ENCODE measurements around the gene CDC42EP5.
"Not testable (repeated sequence)": the region's sequence is repeated elsewhere in the genome, so short reads cannot be mapped to it uniquely, and the experiment has no call there.

Gene CDC42EP5

GRCh38 chr19:54473071-54473891 lies at the start of gene CDC42EP5:
TSS of gene CDC42EP5 (minus strand) at chr19:54473296. CDS start at chr19:54465547, 7,749 bp downstream.
- DNase-seq: no peak

GRCh38 chr19:54521860-54522513 lies 48.9 kb upstream of the CDC42EP5 start:
- no peak for DNase-seq

- DNase-seq: no peak
Measured at GRCh38 chr19:54521022-54521859, 48.1 kb upstream of the CDC42EP5 start.

DNA sequence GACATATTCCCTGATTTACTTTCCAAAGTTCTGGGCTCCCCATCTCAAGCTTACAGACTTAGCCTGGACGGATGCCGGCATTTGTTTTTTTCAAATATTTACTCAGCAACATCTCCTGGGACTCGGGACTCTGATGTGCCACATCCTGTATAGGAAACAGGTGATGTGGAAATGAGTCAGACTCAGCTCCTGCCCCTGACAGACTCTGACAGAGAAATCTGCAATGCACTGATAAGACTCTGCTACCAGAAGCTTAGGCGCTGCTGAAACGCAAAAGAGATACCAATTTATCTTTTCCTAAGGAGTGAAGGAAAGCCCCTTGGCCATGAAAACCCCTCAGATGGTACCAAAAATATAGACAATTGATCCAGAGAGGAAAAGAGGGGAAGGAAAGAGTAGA lies 45.7 kb upstream of the CDC42EP5 start:
- no peak for DNase-seq

DNA sequence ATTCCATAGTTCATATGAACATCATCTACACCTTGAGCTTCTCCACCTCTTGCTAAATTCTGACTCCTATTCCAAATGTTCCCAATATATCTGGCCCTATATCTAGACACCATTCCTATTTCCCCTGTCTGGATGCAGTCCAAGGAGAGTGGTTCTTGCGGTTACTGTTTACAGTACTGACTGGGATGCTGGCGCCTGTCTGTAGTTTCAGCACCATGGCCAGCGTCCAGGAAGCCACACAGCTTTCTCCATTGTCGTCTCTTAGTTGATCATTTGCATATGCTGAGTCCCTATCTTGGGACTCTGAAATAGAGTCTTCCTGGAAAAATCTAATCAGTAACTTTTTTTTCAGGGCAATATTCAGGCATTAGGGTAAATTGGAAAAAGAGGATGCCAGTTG lies 44.4 kb upstream of the CDC42EP5 start:
- no peak for DNase-seq

GRCh38 chr19:54515156-54515555 lies 42.1 kb upstream of the CDC42EP5 start:
- DNase-seq: no peak

DNA sequence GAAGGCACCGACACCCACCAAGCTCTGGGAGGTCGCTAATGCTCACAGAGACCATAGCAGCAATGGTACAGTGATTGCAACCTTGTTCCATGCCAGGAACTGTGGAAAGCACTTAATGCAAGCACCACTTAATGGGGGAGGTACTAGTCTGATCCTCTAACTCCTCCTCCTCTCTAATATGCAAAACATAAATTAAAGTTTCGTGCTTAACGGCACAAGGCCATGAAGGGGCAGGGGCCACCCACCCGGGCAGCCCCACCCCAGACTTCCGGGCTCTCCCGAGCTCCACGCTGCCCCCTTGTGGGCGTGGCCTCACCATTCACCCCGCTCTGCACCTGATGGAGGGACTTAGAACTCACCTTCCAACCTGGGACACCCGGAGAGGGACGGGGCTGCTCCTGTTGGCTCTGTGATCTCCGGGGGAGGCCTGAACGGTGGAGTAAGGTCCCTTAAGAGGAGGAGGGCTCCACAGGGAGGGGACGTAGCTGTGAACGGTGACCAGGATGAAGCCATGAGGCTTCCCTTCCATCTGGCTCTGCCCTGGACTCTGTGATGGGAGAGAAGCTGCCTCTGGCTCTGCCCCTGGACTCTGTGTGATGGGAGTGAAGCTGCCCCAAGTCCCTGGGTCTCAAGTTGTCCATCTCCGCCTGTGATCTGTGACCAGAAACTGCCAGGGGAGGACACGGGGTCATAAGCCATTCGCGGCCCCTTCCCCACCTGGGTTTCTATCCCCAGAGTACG lies 36.3 kb upstream of the CDC42EP5 start:
- DNase-seq: not testable (repeated sequence)

DNA sequence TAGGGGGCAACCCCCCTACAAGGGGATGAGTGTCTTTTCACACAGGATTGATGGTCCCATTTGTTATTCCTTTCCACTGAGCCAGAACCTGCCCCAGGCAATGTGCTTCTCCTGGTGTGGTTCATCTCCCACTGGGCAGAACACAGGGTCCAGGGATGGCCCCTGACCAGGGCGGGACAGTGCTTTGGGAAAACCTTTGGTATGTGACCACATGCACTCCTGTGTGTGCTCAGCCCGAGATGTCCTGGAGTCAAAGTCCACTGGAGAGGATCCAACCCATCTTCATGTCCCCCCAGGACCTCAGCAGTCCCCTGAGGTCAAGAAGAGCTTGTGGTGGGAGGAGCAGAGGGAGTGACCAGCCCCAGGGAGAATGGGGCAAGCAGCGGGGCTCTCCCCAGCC lies 35.4 kb upstream of the CDC42EP5 start:
- not testable (repeated sequence) for DNase-seq

DNA sequence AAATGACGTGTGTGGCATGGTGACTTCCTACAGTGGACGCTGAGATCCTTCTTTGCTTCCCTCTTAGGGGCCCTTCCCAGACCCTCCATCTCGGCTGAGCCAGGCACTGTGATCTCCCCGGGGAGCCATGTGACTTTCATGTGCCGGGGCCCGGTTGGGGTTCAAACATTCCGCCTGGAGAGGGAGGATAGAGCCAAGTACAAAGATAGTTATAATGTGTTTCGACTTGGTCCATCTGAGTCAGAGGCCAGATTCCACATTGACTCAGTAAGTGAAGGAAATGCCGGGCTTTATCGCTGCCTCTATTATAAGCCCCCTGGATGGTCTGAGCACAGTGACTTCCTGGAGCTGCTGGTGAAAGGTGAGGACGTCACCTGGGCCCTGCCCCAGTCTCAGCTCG lies 34.7 kb upstream of the CDC42EP5 start:
- no peak for DNase-seq

GRCh38 chr19:54507038-54507717 lies 34.1 kb upstream of the CDC42EP5 start:
- not testable (repeated sequence) for DNase-seq

- no peak for DNase-seq
Measured at GRCh38 chr19:54506079-54506478, 33.0 kb upstream of the CDC42EP5 start.

DNA sequence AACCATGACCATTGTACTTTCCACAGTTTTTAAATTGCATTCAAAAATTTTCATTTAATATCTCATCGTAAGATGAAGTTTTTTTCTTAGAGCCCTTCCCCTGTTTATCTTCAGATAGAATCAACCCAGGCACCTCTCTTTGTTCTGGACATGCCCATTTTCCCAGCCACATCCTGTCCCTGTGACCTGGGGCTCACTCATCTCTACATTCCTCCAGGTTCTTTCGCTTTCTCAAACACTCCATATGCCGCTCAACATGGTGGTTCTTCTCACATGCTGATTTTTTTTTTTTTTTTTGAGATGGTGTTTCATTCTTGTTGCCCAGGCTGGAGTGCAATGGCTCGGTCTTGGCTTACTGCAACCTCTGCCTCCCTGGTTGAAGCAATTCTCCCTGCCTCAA lies 32.4 kb upstream of the CDC42EP5 start:
- not testable (repeated sequence) for DNase-seq

DNA sequence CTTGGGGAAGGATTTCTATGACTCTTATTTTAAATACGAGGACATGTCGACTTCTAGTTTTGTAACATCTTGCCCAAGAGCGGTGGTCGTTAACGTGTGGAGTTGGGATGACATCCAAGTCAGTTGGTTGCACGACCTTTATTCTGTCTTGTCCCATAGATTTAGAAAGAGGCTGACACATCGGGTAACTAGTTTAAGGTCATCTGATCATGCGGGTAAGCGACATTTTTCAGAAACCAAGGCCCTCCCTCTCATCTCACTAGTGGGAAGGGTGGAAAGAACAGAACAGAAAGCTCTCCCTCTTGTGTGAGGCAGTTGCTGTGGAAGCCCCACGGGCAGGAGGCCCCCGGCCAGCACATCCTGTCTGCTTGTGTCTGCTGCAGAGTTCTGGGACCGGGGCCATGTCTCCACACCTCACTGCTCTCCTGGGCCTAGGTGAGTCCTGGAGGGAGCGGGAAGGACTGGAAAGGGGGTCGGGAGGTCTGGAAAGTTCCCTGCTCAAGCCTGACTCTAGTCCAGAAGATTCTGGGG lies 29.5 kb upstream of the CDC42EP5 start, which contains the start of gene LAIR2:
TSS of gene LAIR2 (plus strand) at position 314 of the 531 bp plus-strand sequence. CDS start at position 402, 88 bp downstream.
- no peak for DNase-seq

DNA sequence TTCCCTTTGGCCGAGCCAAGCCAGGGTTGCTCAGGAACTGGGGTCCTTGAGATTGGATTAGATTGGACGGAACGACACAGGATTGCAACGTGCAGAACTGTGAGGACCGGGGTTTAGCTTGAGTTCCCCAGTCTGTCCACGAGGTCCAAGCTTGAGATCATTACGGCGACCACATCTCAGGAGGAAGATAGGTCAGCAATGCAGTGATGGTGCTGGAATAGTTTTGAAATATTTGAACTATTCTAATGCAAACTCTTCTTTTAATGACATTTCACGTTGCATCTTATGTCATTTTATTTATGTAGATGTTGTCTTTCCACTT lies 25.3 kb upstream of the CDC42EP5 start:
- DNase-seq: not testable (repeated sequence)

GRCh38 chr19:54497747-54498450 lies 24.8 kb upstream of the CDC42EP5 start:
- not testable (repeated sequence) for DNase-seq

GRCh38 chr19:54495284-54495683 lies 22.2 kb upstream of the CDC42EP5 start:
- DNase-seq: not testable (repeated sequence)

DNA sequence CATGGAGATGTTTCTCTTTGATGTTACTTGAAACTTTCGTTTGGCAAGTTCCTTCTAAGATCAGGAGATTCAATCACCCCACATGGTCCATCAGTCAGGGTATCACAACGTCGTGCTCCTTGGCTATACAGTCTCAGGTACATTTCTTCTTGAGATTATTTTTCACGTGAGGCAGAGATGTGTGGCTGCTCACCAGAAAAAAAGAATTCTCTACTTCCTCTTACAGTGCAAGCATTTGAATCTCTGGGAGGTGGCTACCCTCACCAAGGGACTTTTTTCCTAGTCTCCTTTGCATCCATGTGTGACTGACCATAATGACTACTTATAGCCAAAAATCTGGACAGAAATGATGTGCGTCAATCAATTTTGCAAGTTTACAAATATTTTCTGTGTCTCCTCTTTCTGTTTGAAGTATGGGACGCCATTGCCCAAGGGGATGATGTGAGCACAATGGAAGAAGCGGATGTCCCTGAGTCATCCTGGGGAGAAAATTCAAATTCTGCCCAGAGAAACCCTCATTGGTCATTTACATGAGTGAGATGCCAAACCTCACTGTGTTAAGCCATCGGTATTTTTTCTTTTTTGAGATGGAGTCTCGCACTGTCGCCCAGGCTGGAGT lies 21.0 kb upstream of the CDC42EP5 start:
- DNase-seq: no peak

GRCh38 chr19:54493056-54493455 lies 20.0 kb upstream of the CDC42EP5 start:
- not testable (repeated sequence) for DNase-seq

- no peak for DNase-seq
Measured at GRCh38 chr19:54492568-54492967, 19.5 kb upstream of the CDC42EP5 start.

- no peak for DNase-seq
Measured at GRCh38 chr19:54489766-54490165, 16.7 kb upstream of the CDC42EP5 start.

DNA sequence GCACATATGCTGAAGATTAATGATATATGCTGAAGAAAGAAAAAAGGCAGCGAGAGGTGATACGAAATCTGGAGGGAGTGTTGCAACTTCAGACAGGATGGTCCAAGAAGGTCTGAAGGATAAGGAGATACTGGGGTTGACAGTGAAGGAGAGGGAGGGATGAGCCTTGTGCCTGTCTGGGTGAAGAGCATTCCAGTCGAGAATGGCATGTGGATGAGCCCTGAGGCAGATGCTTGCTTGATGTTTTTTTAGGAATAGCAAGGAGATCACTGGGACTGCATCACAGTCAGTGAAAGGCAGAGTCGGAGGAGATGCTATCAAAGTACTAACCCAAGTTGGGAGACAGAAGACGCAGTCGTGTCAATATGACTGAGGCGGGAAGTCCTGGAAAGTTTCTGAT lies 16.2 kb upstream of the CDC42EP5 start:
- no peak for DNase-seq
